A549 (cell line): ENCODE results near the gene LRPPRC. TPM values are rescaled to one million over a fixed set of nuclear protein-coding genes. Genes with fewer than 3 reads are reported as not detected.

Experiments used
- ATAC-seq, 2 experiments: fragments of 200-7000 bp in 1 of 2; fragments of >200 bp in 1 of 2; cut with Nextera tagmentation in 1 of 2; cut with Tn5 transposase in 1 of 2; 3 replicates each; pipeline versions ENCODE4 v1.8.0 to v1.9.1; 2018 to 2020; ENCODE audit warnings: mild to moderate bottlenecking in 1 of 2, moderate library complexity in 1 of 2
- CTCF ChIA-PET: fragments of 300-600 bp; sonication (Branson Sonifier 250); formaldehyde crosslinking; extraction: SDS; loops from one replicate; lab custom pipeline; 2021; ENCODE audit warnings: antibody characterized with exemption, inconsistent platforms; lab: Yijun Ruan, JAX
- POLR2A ChIA-PET: fragments of 350-600 bp; formaldehyde crosslinking; extraction: SDS; loops from one replicate; lab custom pipeline; 2021; ENCODE audit warnings: antibody characterized with exemption, inconsistent platforms; lab: Yijun Ruan, JAX
- DNase-seq, 2 experiments: peaks; one replicate each; pipeline versions ENCODE4 v3.0.0 to v3.0.0-alpha.2; 2011 to 2016; ENCODE audit warnings: low read depth in 1 of 2, low spot score in 1 of 2
- FAIRE-seq: peaks from 2 replicates; lab custom pipeline; 2011; peaks lifted over from hg19 to GRCh38; lab: Jason Lieb, UNC
- H3K27ac ChIP-seq, 2 experiments: fragments of >200 bp; sonication (Bioruptor Twin); formaldehyde crosslinking; 3 replicates each; pipeline ENCODE4 v1.5.1; 2016 to 2017
- H3K4me1 ChIP-seq: fragments of >200 bp; sonication (Bioruptor Twin); formaldehyde crosslinking; 3 replicates; pipeline ENCODE4 v1.6.1; 2016
- H3K4me2 ChIP-seq: fragments of >200 bp; sonication (Bioruptor Twin); formaldehyde crosslinking; 3 replicates; pipeline ENCODE4 v1.6.1; 2016
- H3K4me3 ChIP-seq: fragments of >200 bp; sonication (Bioruptor Twin); formaldehyde crosslinking; 3 replicates; pipeline ENCODE4 v1.5.1; 2016
- H3K9me3 ChIP-seq: fragments of >200 bp; sonication (Bioruptor Twin); formaldehyde crosslinking; 3 replicates; pipeline ENCODE4 v1.6.1; 2016
- CBX2 ChIP-seq: fragments of 200-600 bp; sonication (generic); IDR thresholded peaks from 2 replicates; pipeline ENCODE4 v1.6.1; 2016; ENCODE audit warnings: low read depth, mild to moderate bottlenecking, borderline replicate concordance
- CEBPB ChIP-seq, 2 experiments: fragments of >200 bp in 1 of 2; sonication (Bioruptor Twin) in 1 of 2; formaldehyde crosslinking in 1 of 2; IDR thresholded peaks; 2 replicates each; pipeline ENCODE4 v1.6.1; 2012 to 2016
- CHD4 ChIP-seq: fragments of 200-600 bp; sonication (generic); IDR thresholded peaks from 2 replicates; pipeline ENCODE4 v1.6.1; 2016; ENCODE audit warnings: antibody characterized with exemption, mild to moderate bottlenecking, borderline replicate concordance
- EHF ChIP-seq: fragments of 250-450 bp; sonication (Bioruptor Pico); IDR thresholded peaks from 2 replicates; pipeline ENCODE4 v1.5.0; 2020; ENCODE audit warnings: mild to moderate bottlenecking
- EP300 ChIP-seq, 2 experiments: fragments of >200 bp; sonication (Bioruptor Twin); formaldehyde crosslinking; IDR thresholded peaks; 2 replicates in 1 of 2; 3 replicates in 1 of 2; pipeline ENCODE4 v1.6.1; 2016 to 2017
- FOSB ChIP-seq: fragments of 250-450 bp; sonication (Bioruptor Pico); IDR thresholded peaks from 2 replicates; pipeline ENCODE4 v1.5.0; 2020; ENCODE audit warnings: mild to moderate bottlenecking, moderate library complexity
- FOXS1 ChIP-seq: fragments of 250-450 bp; sonication (Bioruptor Pico); IDR thresholded peaks from 2 replicates; pipeline ENCODE4 v1.5.0; 2020; ENCODE audit warnings: mild to moderate bottlenecking, moderate library complexity
- HOXB5 ChIP-seq: fragments of 250-450 bp; sonication (Bioruptor Pico); IDR thresholded peaks from 2 replicates; pipeline ENCODE4 v1.5.0; 2020; ENCODE audit warnings: mild to moderate bottlenecking, moderate library complexity
- KDM5A ChIP-seq: fragments of 200-600 bp; sonication (generic); IDR thresholded peaks from 2 replicates; pipeline ENCODE4 v1.6.1; 2016; ENCODE audit warnings: antibody characterized with exemption, mild to moderate bottlenecking
- RAD21 ChIP-seq, 2 experiments: fragments of >200 bp in 1 of 2; sonication (Bioruptor Twin) in 1 of 2; formaldehyde crosslinking in 1 of 2; IDR thresholded peaks in 1 of 2; conservative IDR thresholded peaks in 1 of 2; 2 replicates in 1 of 2; 3 replicates in 1 of 2; pipeline ENCODE4 v1.6.1; 2012 to 2018; ENCODE audit warnings: inconsistent platforms in 1 of 2
- RARB ChIP-seq: fragments of 250-450 bp; sonication (Bioruptor Pico); IDR thresholded peaks from 2 replicates; pipeline ENCODE4 v1.8.0; 2021; ENCODE audit warnings: mild to moderate bottlenecking, moderate library complexity
- RNF2 ChIP-seq: fragments of 200-600 bp; sonication (generic); IDR thresholded peaks from 2 replicates; pipeline ENCODE4 v1.6.1; 2016; ENCODE audit warnings: low read depth, mild to moderate bottlenecking, antibody characterized with exemption, moderate library complexity, borderline replicate concordance
- SREBF2 ChIP-seq: fragments of 450-650 bp; IDR thresholded peaks from 2 replicates; pipeline ENCODE4 v1.6.1; 2014; ENCODE audit warnings: mild to moderate bottlenecking, moderate library complexity
- TFCP2L1 ChIP-seq: fragments of 250-450 bp; sonication (Bioruptor Pico); IDR thresholded peaks from 2 replicates; pipeline ENCODE4 v1.5.0; 2021; ENCODE audit warnings: mild to moderate bottlenecking
- TP53 ChIP-seq: fragments of 250-450 bp; sonication (Bioruptor Pico); IDR thresholded peaks from 2 replicates; pipeline ENCODE4 v1.5.0; 2021; ENCODE audit warnings: mild to moderate bottlenecking, moderate library complexity
- ZFP36 ChIP-seq: fragments of 450-650 bp; IDR thresholded peaks from 2 replicates; pipeline ENCODE4 v1.6.1; 2014; ENCODE audit warnings: borderline replicate concordance; ENCODE audit not compliant: partially characterized antibody
- ZSCAN20 ChIP-seq: fragments of 250-450 bp; sonication (Bioruptor Pico); IDR thresholded peaks from 2 replicates; pipeline ENCODE4 v1.8.0; 2022; ENCODE audit warnings: mild to moderate bottlenecking, moderate library complexity
- WGBS: methylation state at CpG from one replicate; pipeline ENCODE4 v1.1.6; 2017; ENCODE audit errors: missing lambda C conversion rate; 5-methylcytosine and 5-hydroxymethylcytosine counted together
- polyA plus RNA-seq, 4 experiments: library from polyadenylated mRNA; depleted of rRNA in 3 of 4; stranded (reverse); fragments of >200 nt; fragmentation: RNase III in 1 of 4; extraction: RNeasy Plus Mini Kit Qiagen cat#74134 plus additional on column Dnase treatment in 1 of 4; gene quantifications; 2 replicates in 3 of 4; 3 replicates in 1 of 4; pipeline ENCODE4 v1.2.3, GENCODE V29; 2011 to 2017
- TF ChIP-seq, protein P1 (sequence below): fragments of >200 bp; sonication (Bioruptor Twin); formaldehyde crosslinking; IDR thresholded peaks from 3 replicates; pipeline ENCODE4 v1.6.1; 2016
- TF ChIP-seq, protein P2 (sequence below): fragments of 200-600 bp; sonication (generic); IDR thresholded peaks from 2 replicates; pipeline ENCODE4 v1.6.1; 2016; ENCODE audit warnings: antibody characterized with exemption, mild to moderate bottlenecking, moderate library complexity
- TF ChIP-seq, protein P3 (sequence below): IDR thresholded peaks from 2 replicates; pipeline ENCODE4 v1.6.1; 2012

The LRPPRC gene
- polyA plus RNA-seq, 2 of the 4 experiments (the other 2 are of a cell fraction), result 84.6 to 269 TPM

DNA sequence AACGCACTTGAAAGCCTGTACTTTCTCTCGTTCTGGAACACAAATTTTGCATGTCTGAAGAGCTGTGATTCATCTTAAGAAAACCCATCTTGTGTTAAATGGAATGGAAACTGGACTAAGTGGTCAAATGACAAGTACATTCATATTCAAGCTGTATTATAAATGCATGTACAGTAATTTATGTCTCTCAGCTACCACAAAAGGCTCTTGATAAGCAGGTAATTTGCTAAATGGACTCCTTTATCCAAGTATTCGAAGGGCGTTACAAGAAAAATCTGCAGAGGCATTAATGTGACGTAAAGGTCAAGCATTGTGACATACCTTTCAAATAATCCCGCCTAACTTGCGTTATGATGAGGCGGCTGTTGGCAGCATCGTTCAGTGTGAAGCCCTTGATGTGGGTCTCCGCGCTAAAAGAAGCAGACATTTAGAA, 90.4 kb downstream of the LRPPRC start:
- DNase-seq, result no peak
- TF ChIP-seq SREBF2, result no peak
- TF ChIP-seq RAD21 (conservative IDR thresholded peaks at IDR 0.05 in 1 of 2, IDR thresholded peaks at IDR 0.05 in 1 of 2), result no peak
- no peak for TF ChIP-seq RNF2
- TF ChIP-seq CEBPB (IDR thresholded peaks at IDR 0.05), result no peak
- no peak for TF ChIP-seq FOXS1
- no peak for TF ChIP-seq CBX2
- no peak for TF ChIP-seq KDM5A
- no peak for TF ChIP-seq ZFP36
- TF ChIP-seq, protein P1, sequence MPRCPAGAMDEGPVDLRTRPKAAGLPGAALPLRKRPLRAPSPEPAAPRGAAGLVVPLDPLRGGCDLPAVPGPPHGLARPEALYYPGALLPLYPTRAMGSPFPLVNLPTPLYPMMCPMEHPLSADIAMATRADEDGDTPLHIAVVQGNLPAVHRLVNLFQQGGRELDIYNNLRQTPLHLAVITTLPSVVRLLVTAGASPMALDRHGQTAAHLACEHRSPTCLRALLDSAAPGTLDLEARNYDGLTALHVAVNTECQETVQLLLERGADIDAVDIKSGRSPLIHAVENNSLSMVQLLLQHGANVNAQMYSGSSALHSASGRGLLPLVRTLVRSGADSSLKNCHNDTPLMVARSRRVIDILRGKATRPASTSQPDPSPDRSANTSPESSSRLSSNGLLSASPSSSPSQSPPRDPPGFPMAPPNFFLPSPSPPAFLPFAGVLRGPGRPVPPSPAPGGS, result no peak
- no peak for TF ChIP-seq FOSB (CRISPR knock-in tag)
- no peak for TF ChIP-seq TP53
- TF ChIP-seq RARB (CRISPR knock-in tag), result no peak
- TF ChIP-seq ZSCAN20 (CRISPR knock-in tag), result no peak
- no peak for TF ChIP-seq EP300 (IDR thresholded peaks at IDR 0.05)
- TF ChIP-seq, protein P2, sequence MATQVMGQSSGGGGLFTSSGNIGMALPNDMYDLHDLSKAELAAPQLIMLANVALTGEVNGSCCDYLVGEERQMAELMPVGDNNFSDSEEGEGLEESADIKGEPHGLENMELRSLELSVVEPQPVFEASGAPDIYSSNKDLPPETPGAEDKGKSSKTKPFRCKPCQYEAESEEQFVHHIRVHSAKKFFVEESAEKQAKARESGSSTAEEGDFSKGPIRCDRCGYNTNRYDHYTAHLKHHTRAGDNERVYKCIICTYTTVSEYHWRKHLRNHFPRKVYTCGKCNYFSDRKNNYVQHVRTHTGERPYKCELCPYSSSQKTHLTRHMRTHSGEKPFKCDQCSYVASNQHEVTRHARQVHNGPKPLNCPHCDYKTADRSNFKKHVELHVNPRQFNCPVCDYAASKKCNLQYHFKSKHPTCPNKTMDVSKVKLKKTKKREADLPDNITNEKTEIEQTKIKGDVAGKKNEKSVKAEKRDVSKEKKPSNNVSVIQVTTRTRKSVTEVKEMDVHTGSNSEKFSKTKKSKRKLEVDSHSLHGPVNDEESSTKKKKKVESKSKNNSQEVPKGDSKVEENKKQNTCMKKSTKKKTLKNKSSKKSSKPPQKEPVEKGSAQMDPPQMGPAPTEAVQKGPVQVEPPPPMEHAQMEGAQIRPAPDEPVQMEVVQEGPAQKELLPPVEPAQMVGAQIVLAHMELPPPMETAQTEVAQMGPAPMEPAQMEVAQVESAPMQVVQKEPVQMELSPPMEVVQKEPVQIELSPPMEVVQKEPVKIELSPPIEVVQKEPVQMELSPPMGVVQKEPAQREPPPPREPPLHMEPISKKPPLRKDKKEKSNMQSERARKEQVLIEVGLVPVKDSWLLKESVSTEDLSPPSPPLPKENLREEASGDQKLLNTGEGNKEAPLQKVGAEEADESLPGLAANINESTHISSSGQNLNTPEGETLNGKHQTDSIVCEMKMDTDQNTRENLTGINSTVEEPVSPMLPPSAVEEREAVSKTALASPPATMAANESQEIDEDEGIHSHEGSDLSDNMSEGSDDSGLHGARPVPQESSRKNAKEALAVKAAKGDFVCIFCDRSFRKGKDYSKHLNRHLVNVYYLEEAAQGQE, result no peak
- TF ChIP-seq CHD4, result no peak
- TF ChIP-seq, all 56 proteins: peak for 0
- peaks cover 13% of the 10 kb centered on the region; the same call in 2 of the 3 replicates for H3K4me1 ChIP-seq
- H3K4me3 ChIP-seq, result no peak overlapping the region
- no peak overlapping the region for H3K4me2 ChIP-seq
- CTCF ChIA-PET, result interaction anchor here (1.2 to 3.9 kb wide), 6 partner anchors 13 to 300 kb away, joined by 3 to 15 read pairs (median 4); no protein-coding TSS in a partner anchor
- POLR2A ChIA-PET, result interaction anchor here (1.8 kb wide), 1 partner anchor 310 kb away, joined by 5 read pairs; the partner anchor contains the start of gene THADA
- H3K27ac ChIP-seq, result no peak overlapping the region
- no peak for FAIRE-seq
- H3K9me3 ChIP-seq, result no peaks in the 10 kb centered on the region
- 91% methylated on average over 11 of the region's 11 CpGs for WGBS
- ATAC-seq, result no peak

DNA sequence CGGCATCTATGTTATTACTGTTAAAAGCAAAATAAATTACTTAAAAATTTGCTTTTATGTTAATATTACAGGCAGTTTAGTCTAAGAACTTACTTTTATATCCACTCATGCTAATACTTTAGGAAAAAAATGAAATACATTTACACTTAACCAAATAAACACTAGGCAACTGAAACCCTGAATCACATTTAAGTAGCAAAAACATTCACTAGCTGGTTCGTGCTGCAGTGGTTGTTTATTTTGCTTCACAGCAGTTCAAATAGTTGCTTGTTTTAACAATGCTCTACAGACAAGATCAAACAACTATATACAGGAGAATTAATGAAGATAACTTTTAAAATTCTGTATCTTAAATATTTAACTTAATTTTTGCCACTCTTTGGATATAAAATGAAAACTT, 96.2 kb downstream of the LRPPRC start:
- ChIA-PET POLR2A (interaction anchor here (1.1 kb wide), 1 partner anchor 303 kb away, joined by 5 read pairs; the partner anchor contains the start of gene THADA), CTCF (interaction anchor here (1.6 to 4.3 kb wide), 4 partner anchors 22 to 294 kb away, joined by 5 to 26 read pairs (median 14); no protein-coding TSS in a partner anchor)
- H3K4me1 ChIP-seq, result peaks cover 28% of the 10 kb centered on the region
- no peak overlapping the region for H3K27ac ChIP-seq
- no peak overlapping the region for H3K4me3 ChIP-seq
- 57% methylated on average over 2 of the region's 2 CpGs for WGBS
- H3K9me3 ChIP-seq, result no peaks in the 10 kb centered on the region
- FAIRE-seq, result no peak
- peak overlapping the region; percentile 59; the same call in 2 of the 3 replicates for H3K4me2 ChIP-seq
- DNase-seq, result no peak
- no peak for TF ChIP-seq HOXB5
- no peak for TF ChIP-seq RNF2
- TF ChIP-seq SREBF2, result no peak
- TF ChIP-seq FOXS1, result no peak
- TF ChIP-seq CHD4, result no peak
- TF ChIP-seq TFCP2L1 (CRISPR knock-in tag), result no peak
- TF ChIP-seq RARB (CRISPR knock-in tag), result no peak
- no peak for TF ChIP-seq EHF (CRISPR knock-in tag)
- TF ChIP-seq, protein P3, sequence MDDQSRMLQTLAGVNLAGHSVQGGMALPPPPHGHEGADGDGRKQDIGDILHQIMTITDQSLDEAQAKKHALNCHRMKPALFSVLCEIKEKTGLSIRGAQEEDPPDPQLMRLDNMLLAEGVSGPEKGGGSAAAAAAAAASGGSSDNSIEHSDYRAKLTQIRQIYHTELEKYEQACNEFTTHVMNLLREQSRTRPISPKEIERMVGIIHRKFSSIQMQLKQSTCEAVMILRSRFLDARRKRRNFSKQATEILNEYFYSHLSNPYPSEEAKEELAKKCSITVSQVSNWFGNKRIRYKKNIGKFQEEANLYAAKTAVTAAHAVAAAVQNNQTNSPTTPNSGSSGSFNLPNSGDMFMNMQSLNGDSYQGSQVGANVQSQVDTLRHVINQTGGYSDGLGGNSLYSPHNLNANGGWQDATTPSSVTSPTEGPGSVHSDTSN, result no peak
- no peak for TF ChIP-seq FOSB (CRISPR knock-in tag)
- ATAC-seq, result no peak
